AG09319 (cell line): ENCODE data around the gene SLC13A2.

Source experiments
- DNase-seq: peaks from one replicate; pipeline ENCODE4 v3.0.0-alpha.2; 2010; ENCODE audit warnings: low read depth; ENCODE audit errors: extremely low read depth
- TF ChIP-seq, protein P1 (sequence below): IDR thresholded peaks from 2 replicates; pipeline ENCODE4 v1.5.1; 2011; ENCODE audit warnings: low read depth, mild to moderate bottlenecking, inconsistent platforms, low read length, moderate library complexity

The SLC13A2 gene

DNA sequence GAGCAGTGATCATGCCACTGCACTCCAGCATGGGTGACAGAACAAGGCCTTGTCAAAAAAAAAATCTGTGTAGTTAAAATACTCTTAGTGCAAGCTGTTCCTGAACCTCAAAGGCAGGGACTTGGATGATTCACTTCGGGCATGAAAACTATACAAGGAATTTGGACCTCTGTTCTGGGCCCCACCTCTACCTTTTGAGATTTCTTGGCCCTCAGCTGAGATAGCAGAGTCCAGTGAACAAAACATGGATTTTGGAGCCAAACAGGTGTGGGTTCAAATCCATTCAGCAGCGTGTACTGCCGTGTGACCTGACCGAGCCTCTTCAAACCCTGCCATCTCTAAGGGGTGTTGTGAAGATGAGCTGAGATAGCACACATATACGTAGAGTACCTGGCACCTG, 6.8 kb downstream of the SLC13A2 start:
- DNase-seq, result no peak
- TF ChIP-seq, protein P1, sequence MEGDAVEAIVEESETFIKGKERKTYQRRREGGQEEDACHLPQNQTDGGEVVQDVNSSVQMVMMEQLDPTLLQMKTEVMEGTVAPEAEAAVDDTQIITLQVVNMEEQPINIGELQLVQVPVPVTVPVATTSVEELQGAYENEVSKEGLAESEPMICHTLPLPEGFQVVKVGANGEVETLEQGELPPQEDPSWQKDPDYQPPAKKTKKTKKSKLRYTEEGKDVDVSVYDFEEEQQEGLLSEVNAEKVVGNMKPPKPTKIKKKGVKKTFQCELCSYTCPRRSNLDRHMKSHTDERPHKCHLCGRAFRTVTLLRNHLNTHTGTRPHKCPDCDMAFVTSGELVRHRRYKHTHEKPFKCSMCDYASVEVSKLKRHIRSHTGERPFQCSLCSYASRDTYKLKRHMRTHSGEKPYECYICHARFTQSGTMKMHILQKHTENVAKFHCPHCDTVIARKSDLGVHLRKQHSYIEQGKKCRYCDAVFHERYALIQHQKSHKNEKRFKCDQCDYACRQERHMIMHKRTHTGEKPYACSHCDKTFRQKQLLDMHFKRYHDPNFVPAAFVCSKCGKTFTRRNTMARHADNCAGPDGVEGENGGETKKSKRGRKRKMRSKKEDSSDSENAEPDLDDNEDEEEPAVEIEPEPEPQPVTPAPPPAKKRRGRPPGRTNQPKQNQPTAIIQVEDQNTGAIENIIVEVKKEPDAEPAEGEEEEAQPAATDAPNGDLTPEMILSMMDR, result no peak

DNA sequence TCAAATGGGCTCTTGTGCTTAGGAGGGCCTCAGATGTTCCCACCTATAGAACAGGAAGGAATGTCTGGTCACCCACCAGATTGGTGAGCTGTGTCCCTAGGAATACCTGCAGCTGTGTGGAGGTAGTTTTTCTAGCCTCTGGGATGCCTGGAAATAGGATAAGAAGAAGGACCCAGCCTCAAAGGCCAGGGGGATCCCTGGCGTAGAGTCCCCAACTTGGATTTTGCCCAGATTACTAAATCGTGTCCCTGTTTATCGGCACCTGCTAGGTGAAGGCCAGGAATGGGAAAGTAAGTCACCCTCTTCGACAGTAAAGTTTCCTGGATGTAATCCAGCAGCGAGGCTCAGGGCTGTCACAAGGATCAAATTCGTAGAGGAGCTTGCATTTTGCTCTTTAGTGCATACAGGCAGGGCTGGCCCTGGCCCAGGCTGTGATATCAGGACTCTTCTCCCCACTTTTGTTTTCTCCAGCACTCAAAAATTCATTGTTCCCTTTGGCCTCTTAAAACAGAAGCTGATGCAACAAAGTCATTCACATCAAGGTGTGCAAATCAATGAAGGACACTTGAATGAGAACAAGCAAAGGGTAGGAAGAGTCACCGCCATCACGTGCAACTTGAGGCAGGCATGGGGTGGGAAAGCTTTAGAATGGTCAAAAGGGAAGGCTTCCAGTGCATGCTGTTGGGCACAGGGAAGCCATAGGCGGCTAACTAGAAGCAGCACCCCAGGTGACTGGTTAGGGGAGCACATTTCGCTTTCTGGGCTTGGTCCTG, 7.5 kb downstream of the SLC13A2 start:
- no peak for DNase-seq
- TF ChIP-seq, protein P1, result no peak

DNA sequence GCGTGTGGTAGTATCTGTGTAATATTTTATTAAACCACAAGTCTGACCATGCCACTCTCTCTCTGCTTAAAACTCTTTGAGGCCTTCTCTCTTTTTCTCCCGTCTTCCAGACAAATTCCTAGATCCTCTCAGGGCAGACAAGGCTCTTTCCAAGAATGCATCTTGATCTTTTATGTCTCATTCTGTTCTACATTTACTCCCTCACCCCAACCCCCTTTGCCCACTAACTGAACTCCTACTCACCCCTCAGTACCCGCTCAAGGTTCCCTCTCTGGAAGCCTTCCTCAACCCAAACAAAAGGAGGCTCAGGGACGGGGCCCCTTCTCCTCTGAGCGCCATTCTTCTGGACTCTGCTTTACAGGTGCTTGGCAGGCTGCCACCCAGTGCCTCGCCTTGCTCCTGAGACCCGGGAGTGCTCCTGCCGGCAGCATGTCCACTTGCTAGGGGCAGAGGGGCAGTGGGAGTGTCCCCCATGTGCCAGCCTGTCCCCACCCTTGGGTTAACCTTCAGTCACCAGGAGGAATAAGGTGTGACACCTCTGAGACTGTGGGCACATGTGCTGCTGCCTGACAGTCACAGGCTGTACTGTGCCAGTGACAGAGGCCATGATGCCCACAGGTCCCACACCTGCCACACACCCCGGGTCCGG, 9.2 kb downstream of the SLC13A2 start:
- TF ChIP-seq, protein P1, result no peak
- DNase-seq, result no peak

DNA sequence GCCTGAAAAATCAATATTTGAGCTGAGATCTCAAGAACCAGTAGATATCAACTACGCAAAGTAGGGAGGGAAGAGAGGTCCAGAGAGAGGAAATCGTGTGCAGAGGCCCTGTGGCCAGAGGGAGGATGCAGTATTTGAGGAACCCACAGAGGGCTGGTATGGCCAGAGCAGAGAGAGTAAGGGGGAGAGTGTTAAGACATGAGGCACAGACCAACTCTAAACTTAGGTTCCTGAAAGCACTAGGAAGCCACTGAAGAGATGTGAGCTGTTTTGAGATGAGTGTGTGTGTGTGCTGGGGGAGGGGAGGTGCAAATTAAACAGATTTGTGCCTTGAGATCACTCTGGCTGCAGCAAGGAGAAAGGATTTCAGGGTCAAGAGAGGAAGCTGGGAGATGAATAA, 10.9 kb downstream of the SLC13A2 start:
- TF ChIP-seq, protein P1, result no peak
- DNase-seq, result no peak

DNA sequence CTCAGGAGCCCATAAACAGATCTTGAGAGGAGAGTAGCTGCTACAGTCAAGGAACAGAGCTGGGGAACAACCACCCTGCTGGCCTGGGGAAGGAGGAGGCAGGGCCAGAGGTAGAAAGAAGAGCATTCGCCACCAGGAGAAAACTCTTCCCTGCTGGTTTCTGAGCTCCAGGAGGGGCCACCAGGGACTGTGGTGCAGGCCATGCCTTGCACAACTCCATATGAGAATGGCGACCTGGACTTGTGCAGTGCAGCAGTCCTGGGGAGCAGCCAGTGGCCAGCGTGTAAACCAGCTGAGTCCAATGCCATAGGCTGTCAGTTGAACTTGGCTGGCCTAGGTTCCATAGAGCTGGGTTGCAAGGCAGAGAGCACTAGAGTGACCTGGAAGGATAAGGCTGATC, 11.6 kb downstream of the SLC13A2 start:
- TF ChIP-seq, protein P1, result no peak
- DNase-seq, result no peak

DNA sequence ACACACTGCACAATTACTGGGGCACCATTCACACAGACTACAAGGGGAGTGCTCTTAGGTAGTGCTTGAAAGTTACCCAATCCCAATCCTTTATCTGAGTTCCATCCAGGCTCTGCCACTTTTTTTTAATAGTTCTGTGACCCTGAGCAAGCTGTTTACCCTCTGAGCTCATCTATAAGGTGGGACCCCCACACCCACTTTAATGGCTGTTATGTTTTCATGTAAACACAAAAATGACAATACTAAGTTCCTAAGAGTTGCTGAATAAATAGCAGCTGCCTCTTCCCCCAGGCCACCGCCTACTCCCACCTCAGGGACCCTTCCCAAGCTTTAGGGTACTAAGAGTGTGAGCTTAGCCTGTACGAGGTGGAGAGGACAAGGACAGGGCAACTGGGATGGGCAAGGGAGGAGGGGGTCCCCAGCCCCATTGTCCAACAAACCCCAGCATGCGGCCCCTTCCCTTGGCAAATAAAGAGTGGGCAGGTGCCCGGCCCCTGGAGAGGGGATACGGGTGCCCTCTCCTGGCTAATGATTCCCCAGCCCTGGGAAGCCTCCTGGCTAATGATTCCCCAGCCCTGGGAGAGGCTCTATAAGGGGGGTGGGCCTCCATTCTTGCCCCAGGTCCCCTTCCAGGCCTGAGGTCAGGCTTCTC, 14.6 kb downstream of the SLC13A2 start:
- TF ChIP-seq, protein P1, result no peak
- DNase-seq, result no peak
